ENCODE data around the gene PDE8B.

Gene PDE8B

DNA sequence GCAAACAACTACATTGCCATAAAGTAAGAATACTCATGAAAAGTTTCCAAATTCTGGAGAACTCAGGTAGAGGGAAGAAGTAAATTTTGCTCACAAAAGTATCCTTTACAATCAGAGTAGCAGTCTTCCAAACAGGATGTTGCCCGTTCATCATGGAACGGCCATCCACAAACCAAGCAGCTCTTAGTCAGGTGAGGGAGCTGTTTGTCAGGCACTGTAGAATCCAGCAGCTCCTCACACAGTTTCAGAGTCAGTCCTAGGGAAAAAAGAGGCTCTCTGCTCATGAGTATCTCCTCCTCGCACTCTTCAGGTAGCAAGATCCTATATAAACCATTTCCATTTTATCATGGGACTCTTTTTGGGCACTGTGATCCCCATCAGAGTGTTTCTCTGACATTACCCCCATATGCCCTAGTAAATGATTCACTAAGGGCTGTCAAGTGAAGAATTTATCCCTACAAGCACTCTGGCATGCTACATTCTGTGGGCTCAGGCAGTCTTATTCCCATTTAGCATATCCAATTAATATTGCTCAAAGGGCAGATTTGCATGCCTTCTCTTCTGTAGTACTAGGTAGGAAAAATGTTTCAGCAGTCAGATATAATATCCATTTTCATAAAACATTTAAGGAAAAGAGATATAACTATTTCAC, 183.7 kb downstream of the PDE8B start:
- TF ChIP-seq Cebpa-rat (IDR thresholded peaks at IDR 0.05): no peak
- no peak overlapping the region for H3K4me3 ChIP-seq
- H3K9ac ChIP-seq: no peak overlapping the region
- no peak overlapping the region for H3K4me2 ChIP-seq
- H3K27me3 ChIP-seq: no peaks in the 10 kb centered on the region
- no peaks in the 10 kb centered on the region for H3K9me3 ChIP-seq
- H4K20me1 ChIP-seq: no peaks in the 10 kb centered on the region
- H3K27ac ChIP-seq: no peak overlapping the region
- H3K36me3 ChIP-seq: no peaks in the 10 kb centered on the region
- peaks cover 9% of the 10 kb centered on the region; the same call in 1 of the 2 replicates for H3K4me1 ChIP-seq

DNA sequence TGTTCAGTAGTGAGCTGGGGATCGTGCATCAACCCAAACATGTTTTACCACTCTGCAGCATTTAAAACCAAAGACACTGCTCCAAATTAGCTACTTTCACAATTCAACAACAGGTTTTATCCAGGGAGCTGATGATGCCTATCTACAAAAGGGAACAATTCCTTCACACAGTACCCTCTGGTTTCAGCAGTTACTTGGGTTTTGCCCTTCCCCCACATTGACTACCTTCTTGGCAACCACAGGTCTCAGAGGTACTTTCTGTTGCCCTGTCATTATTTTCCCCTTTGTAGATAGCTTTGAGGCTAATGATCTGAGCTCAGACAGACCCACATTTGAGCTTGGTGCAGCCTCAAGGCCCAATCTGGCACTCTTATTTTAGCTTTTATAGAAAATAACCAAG, 185.5 kb downstream of the PDE8B start:
- H3K4me1 ChIP-seq: peaks cover 9% of the 10 kb centered on the region; the same call in 1 of the 2 replicates
- peak overlapping the region; percentile 21; the same call in 1 of the 2 replicates for H3K4me2 ChIP-seq
- no peak overlapping the region for H3K4me3 ChIP-seq
- TF ChIP-seq Cebpa-rat (IDR thresholded peaks at IDR 0.05): no peak
- no peak overlapping the region for H3K9ac ChIP-seq
- H4K20me1 ChIP-seq: no peaks in the 10 kb centered on the region
- no peaks in the 10 kb centered on the region for H3K27me3 ChIP-seq
- H3K36me3 ChIP-seq: no peaks in the 10 kb centered on the region
- H3K27ac ChIP-seq: no peak overlapping the region
- H3K9me3 ChIP-seq: no peaks in the 10 kb centered on the region

DNA sequence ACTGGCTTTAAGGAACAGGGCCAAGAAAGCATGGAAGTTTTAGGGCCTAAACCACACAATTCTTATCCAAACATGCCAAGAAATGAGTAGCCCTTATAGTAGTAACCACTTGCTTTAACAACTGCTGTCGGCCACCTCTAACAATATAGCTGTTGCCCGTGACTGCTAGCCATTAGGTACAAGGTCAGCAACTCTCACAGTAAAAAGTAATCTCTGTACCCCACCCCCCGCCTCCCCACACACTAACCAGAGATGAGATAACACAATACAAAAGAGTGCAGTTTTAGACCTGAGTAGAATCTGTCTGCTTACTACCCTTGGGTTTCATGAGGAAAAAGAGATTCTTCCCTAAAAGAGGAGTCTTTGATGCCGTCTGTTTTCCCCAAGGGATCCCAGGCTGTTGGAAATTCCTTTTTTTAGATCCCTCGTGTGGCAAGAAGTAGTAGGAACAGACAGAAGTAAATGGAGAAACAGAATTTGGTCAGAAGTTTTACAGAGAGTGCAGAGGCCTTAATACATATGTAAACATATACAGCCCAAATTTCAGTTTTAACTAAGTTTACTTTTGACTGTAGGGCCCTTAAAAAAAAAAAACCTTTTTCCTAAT, 187.3 kb downstream of the PDE8B start:
- H3K9ac ChIP-seq: no peak overlapping the region
- H3K4me1 ChIP-seq: peaks cover 9% of the 10 kb centered on the region; the same call in 1 of the 2 replicates
- no peaks in the 10 kb centered on the region for H3K9me3 ChIP-seq
- no peaks in the 10 kb centered on the region for H4K20me1 ChIP-seq
- no peaks in the 10 kb centered on the region for H3K27me3 ChIP-seq
- no peaks in the 10 kb centered on the region for H3K36me3 ChIP-seq
- H3K4me2 ChIP-seq: no peak overlapping the region
- H3K4me3 ChIP-seq: no peak overlapping the region
- TF ChIP-seq Cebpa-rat (IDR thresholded peaks at IDR 0.05): no peak
- H3K27ac ChIP-seq: no peak overlapping the region

- Histone ChIP-seq H3K27me3 (no peaks in the 10 kb centered on the region), H3K4me2 (no peak overlapping the region), H3K9ac (no peak overlapping the region), H3K4me1 (peaks cover 9% of the 10 kb centered on the region; the same call in 1 of the 2 replicates), H3K4me3 (no peak overlapping the region), H3K9me3 (no peaks in the 10 kb centered on the region), H3K36me3 (no peaks in the 10 kb centered on the region), H3K27ac (no peak overlapping the region), H4K20me1 (no peaks in the 10 kb centered on the region)
- TF ChIP-seq Cebpa-rat (IDR thresholded peaks at IDR 0.05): no peak
Observed at GRCh38 chr5:77398458-77398857, 188.0 kb downstream of the PDE8B start.

GRCh38 chr5:77398896-77399295, 188.4 kb downstream of the PDE8B start:
- H3K9me3 ChIP-seq: no peaks in the 10 kb centered on the region
- no peaks in the 10 kb centered on the region for H3K27me3 ChIP-seq
- no peak overlapping the region for H3K4me3 ChIP-seq
- no peak overlapping the region for H3K4me2 ChIP-seq
- TF ChIP-seq Cebpa-rat (IDR thresholded peaks at IDR 0.05): no peak
- H4K20me1 ChIP-seq: no peaks in the 10 kb centered on the region
- H3K27ac ChIP-seq: no peak overlapping the region
- peaks cover 9% of the 10 kb centered on the region; the same call in 1 of the 2 replicates for H3K4me1 ChIP-seq
- no peak overlapping the region for H3K9ac ChIP-seq
- H3K36me3 ChIP-seq: no peaks in the 10 kb centered on the region

- no peak overlapping the region for H3K27ac ChIP-seq
- H3K4me2 ChIP-seq: no peak overlapping the region
- H3K4me1 ChIP-seq: peaks cover 9% of the 10 kb centered on the region; the same call in 1 of the 2 replicates
- no peak overlapping the region for H3K4me3 ChIP-seq
- H4K20me1 ChIP-seq: no peaks in the 10 kb centered on the region
- no peaks in the 10 kb centered on the region for H3K27me3 ChIP-seq
- H3K9me3 ChIP-seq: no peaks in the 10 kb centered on the region
- H3K36me3 ChIP-seq: no peaks in the 10 kb centered on the region
- H3K9ac ChIP-seq: no peak overlapping the region
- no peak for TF ChIP-seq Cebpa-rat (IDR thresholded peaks at IDR 0.05)
Observed at GRCh38 chr5:77400645-77401044, 190.2 kb downstream of the PDE8B start.

DNA sequence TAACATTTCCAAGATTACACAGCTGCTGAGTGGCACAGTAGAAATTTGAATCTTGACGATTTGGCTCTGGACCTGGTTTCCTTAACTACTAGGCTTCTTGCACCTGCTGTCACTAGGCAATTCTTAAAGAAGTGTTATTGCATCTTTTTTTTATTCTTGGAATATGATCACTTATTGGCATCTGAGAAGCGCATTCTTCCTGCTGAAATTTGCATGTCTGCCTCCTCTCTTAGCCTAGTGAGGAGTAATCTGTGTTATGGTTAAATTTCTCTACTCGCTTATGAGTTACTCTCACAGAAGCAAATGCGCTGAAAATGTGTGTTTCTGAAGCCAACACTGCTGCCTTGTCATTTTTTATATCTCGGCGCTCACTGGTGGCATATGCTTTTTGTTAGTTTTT, 192.3 kb downstream of the PDE8B start:
- Histone ChIP-seq H3K27me3 (no peaks in the 10 kb centered on the region), H4K20me1 (no peaks in the 10 kb centered on the region), H3K4me1 (no peaks in the 10 kb centered on the region), H3K9ac (no peak overlapping the region), H3K27ac (no peak overlapping the region), H3K4me3 (no peak overlapping the region), H3K4me2 (no peak overlapping the region), H3K36me3 (no peaks in the 10 kb centered on the region), H3K9me3 (no peaks in the 10 kb centered on the region)
- TF ChIP-seq Cebpa-rat (IDR thresholded peaks at IDR 0.05): no peak

DNA sequence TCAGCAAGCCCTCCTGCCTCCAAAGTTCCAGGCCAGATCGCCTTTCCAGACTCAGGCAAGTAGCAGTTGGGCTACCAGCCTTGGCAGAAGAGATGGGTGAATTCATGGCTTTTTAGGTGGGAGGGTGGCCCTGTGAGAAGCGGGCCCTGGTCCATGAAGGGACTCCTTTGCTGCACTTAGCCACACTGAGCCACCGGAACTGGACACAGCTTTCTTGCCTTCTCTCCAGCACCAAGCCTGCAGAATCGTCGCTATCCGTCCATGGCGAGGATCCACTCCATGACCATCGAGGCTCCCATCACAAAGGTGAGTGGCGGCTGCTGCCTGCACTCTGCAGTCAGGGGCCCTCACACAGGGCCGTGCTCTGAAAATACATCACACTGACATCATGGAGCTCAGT, 196.7 kb downstream of the PDE8B start:
- Histone ChIP-seq H3K4me3 (no peak overlapping the region), H3K27ac (no peak overlapping the region), H3K9me3 (no peaks in the 10 kb centered on the region), H3K27me3 (no peaks in the 10 kb centered on the region), H3K36me3 (no peaks in the 10 kb centered on the region), H3K4me2 (no peak overlapping the region), H3K9ac (no peak overlapping the region), H4K20me1 (no peaks in the 10 kb centered on the region), H3K4me1 (no peaks in the 10 kb centered on the region)
- no peak for TF ChIP-seq Cebpa-rat (IDR thresholded peaks at IDR 0.05)

- no peak overlapping the region for H3K4me2 ChIP-seq
- H3K36me3 ChIP-seq: no peaks in the 10 kb centered on the region
- no peak overlapping the region for H3K27ac ChIP-seq
- no peak overlapping the region for H3K4me3 ChIP-seq
- H3K27me3 ChIP-seq: no peaks in the 10 kb centered on the region
- H3K4me1 ChIP-seq: no peaks in the 10 kb centered on the region
- no peaks in the 10 kb centered on the region for H3K9me3 ChIP-seq
- no peaks in the 10 kb centered on the region for H4K20me1 ChIP-seq
- no peak overlapping the region for H3K9ac ChIP-seq
- no peak for TF ChIP-seq Cebpa-rat (IDR thresholded peaks at IDR 0.05)
Observed at GRCh38 chr5:77409870-77410621, 199.6 kb downstream of the PDE8B start.

GRCh38 chr5:77413049-77413448, 202.6 kb downstream of the PDE8B start:
- Histone ChIP-seq H3K4me1 (no peaks in the 10 kb centered on the region), H4K20me1 (no peaks in the 10 kb centered on the region), H3K9me3 (no peaks in the 10 kb centered on the region), H3K36me3 (no peaks in the 10 kb centered on the region), H3K27me3 (no peaks in the 10 kb centered on the region), H3K9ac (no peak overlapping the region), H3K27ac (no peak overlapping the region), H3K4me2 (no peak overlapping the region), H3K4me3 (no peak overlapping the region)
- no peak for TF ChIP-seq Cebpa-rat (IDR thresholded peaks at IDR 0.05)
